Mesendoderm (in vitro differentiated cells): ENCODE measurements around the gene ZNF618.

Source experiments
- DNase-seq: peaks from one replicate; pipeline ENCODE4 v3.0.0; 2013
- H2AK5ac ChIP-seq: 2 replicates; pipeline ENCODE4 v1.6.1; 2013; ENCODE audit warnings: low read length, inconsistent platforms
- H2BK120ac ChIP-seq: 2 replicates; pipeline ENCODE4 v1.6.1; 2013; ENCODE audit warnings: low read depth, mild to moderate bottlenecking, low read length, moderate library complexity, mixed read lengths
- H2BK15ac ChIP-seq: replicated peaks from 2 replicates; pipeline ENCODE4 v1.6.1; 2013; ENCODE audit warnings: low read depth, mild to moderate bottlenecking, moderate library complexity
- H2BK5ac ChIP-seq: 2 replicates; pipeline ENCODE4 v1.6.1; 2013; ENCODE audit warnings: low read length, inconsistent platforms
- H3K18ac ChIP-seq: 2 replicates; pipeline ENCODE4 v1.6.1; 2013; ENCODE audit warnings: mild to moderate bottlenecking, low read length, mixed read lengths
- H3K23ac ChIP-seq: one replicate; pipeline ENCODE4 v1.6.1; 2013; ENCODE audit warnings: low read length
- H3K27ac ChIP-seq: 2 replicates; pipeline ENCODE4 v1.5.1; 2013; ENCODE audit warnings: low read depth, mild to moderate bottlenecking, inconsistent platforms, low read length, moderate library complexity
- H3K27me3 ChIP-seq: 2 replicates; pipeline ENCODE4 v1.6.1; 2013; ENCODE audit warnings: low read length, control low read depth, mild to moderate bottlenecking, inconsistent platforms; ENCODE audit not compliant: insufficient read depth, poor library complexity
- H3K36me3 ChIP-seq: 2 replicates; pipeline ENCODE4 v1.6.1; 2013; ENCODE audit warnings: low read length, inconsistent platforms; ENCODE audit not compliant: control insufficient read depth, insufficient read depth
- H3K4ac ChIP-seq: one replicate; pipeline ENCODE4 v1.6.1; 2013; ENCODE audit warnings: low read depth, mild to moderate bottlenecking, low read length, moderate library complexity
- H3K4me1 ChIP-seq: 2 replicates; pipeline ENCODE4 v1.6.1; 2013; ENCODE audit warnings: low read depth, low read length, inconsistent platforms; ENCODE audit not compliant: control insufficient read depth
- H3K4me2 ChIP-seq: 2 replicates; pipeline ENCODE4 v1.6.1; 2013; ENCODE audit warnings: low read length
- H3K4me3 ChIP-seq: 2 replicates; pipeline ENCODE4 v1.5.1; 2013; ENCODE audit warnings: mild to moderate bottlenecking, low read length
- H3K56ac ChIP-seq: one replicate; pipeline ENCODE4 v1.6.1; 2013; ENCODE audit warnings: low read length
- H3K79me1 ChIP-seq: 2 replicates; pipeline ENCODE4 v1.6.1; 2013; ENCODE audit warnings: low read length, inconsistent platforms
- H3K79me2 ChIP-seq: 2 replicates; pipeline ENCODE4 v1.6.1; 2013; ENCODE audit warnings: mild to moderate bottlenecking, low read length; ENCODE audit not compliant: control insufficient read depth, insufficient read depth
- H3K9ac ChIP-seq: 2 replicates; pipeline ENCODE4 v1.6.1; 2013; ENCODE audit warnings: low read length, inconsistent platforms
- H4K5ac ChIP-seq: one replicate; pipeline ENCODE4 v1.6.1; 2013; ENCODE audit warnings: low read length
- H4K8ac ChIP-seq: one replicate; pipeline ENCODE4 v1.6.1; 2013; ENCODE audit warnings: low read depth, mild to moderate bottlenecking, control low read depth, low read length, moderate library complexity
- WGBS: extraction: QIAGEN DNeasy Blood & Tissue Kit; methylation state at CpG from one replicate; pipeline ENCODE4 v1.1.7; 2013; ENCODE audit warnings: low lambda C conversion rate, missing lambda C conversion rate; ENCODE audit not compliant: insufficient coverage; ENCODE audit errors: extremely low coverage; 5-methylcytosine and 5-hydroxymethylcytosine counted together

Gene ZNF618

DNA sequence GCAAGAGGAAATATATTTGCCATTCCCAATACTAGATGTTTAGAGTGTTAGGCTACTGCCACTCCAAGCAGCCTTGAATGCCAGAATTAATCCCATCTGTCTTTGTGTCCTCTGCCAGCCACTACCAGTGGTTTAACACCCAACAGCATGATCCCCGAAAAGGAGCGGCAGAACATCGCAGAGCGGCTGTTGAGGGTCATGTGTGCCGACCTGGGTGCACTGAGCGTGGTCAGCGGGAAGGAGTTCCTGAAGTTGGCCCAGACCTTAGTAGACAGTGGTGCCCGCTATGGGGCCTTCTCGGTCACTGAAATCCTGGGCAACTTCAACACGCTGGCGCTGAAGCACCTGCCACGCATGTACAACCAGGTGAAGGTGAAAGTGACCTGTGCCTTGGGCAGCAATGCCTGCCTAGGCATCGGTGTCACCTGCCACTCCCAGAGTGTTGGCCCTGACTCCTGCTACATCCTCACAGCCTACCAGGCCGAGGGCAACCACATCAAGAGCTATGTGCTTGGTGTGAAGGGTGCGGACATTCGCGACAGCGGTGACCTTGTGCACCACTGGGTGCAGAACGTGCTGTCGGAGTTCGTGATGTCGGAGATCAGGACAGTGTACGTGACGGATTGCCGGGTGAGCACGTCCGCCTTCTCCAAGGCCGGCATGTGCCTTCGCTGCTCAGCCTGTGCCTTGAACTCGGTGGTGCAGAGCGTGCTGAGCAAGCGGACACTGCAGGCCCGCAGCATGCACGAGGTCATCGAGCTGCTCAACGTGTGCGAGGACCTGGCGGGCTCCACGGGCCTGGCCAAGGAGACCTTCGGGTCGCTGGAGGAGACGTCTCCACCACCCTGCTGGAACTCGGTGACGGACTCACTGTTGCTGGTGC is 172.7 kb downstream of the ZNF618 start:
- H3K56ac ChIP-seq = no peak overlapping the region
- no peak overlapping the region for H3K4ac ChIP-seq
- no peak overlapping the region for H2BK15ac ChIP-seq
- DNase-seq = no peak
- no peak overlapping the region for H3K4me3 ChIP-seq
- H2AK5ac ChIP-seq = no peak overlapping the region
- no CpG with 5 or more reads among the region's 44 CpGs for WGBS
- H2BK5ac ChIP-seq = no peak overlapping the region
- H3K4me1 ChIP-seq = no peaks in the 10 kb centered on the region
- H3K36me3 ChIP-seq = peaks cover 5% of the 10 kb centered on the region
- H3K4me2 ChIP-seq = no peak overlapping the region
- H3K18ac ChIP-seq = no peak overlapping the region
- H3K79me2 ChIP-seq = no peaks in the 10 kb centered on the region
- no peak overlapping the region for H3K23ac ChIP-seq
- no peak overlapping the region for H3K9ac ChIP-seq
- H4K5ac ChIP-seq = no peak overlapping the region
- no peak overlapping the region for H3K27ac ChIP-seq
- no peak overlapping the region for H2BK120ac ChIP-seq
- H3K79me1 ChIP-seq = no peaks in the 10 kb centered on the region
- no peak overlapping the region for H4K8ac ChIP-seq
- no peaks in the 10 kb centered on the region for H3K27me3 ChIP-seq

DNA sequence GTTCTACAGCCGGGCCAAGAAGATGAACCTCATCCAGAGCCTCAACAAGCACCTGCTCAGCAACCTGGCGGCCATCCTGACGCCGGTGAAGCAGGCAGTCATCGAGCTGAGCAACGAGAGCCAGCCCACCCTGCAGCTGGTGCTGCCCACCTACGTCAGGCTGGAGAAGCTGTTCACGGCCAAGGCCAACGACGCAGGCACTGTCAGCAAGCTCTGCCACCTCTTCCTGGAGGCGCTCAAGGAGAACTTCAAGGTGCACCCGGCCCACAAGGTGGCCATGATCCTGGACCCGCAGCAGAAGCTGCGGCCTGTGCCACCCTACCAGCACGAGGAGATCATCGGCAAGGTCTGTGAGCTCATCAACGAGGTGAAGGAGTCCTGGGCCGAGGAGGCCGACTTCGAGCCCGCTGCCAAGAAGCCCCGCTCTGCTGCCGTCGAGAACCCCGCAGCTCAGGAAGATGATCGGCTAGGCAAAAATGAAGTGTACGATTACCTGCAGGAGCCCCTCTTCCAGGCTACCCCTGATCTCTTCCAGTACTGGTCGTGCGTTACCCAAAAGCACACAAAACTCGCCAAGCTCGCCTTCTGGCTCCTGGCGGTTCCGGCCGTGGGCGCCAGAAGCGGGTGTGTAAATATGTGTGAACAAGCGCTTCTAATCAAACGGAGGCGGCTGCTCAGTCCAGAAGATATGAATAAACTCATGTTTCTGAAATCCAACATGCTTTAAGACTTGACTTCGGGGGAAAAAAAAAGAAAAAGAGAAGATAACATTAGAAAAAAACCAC is 173.5 kb downstream of the ZNF618 start:
- Histone ChIP-seq H3K4me2 (no peak overlapping the region), H3K36me3 (peaks cover 5% of the 10 kb centered on the region), H4K8ac (no peak overlapping the region), H3K4me3 (no peak overlapping the region), H2BK120ac (no peak overlapping the region), H3K9ac (no peak overlapping the region), H3K4me1 (no peaks in the 10 kb centered on the region), H2BK15ac (no peak overlapping the region), H3K27me3 (no peaks in the 10 kb centered on the region), H3K27ac (no peak overlapping the region), H3K18ac (no peak overlapping the region), H3K56ac (no peak overlapping the region), H3K4ac (no peak overlapping the region), H3K79me1 (no peaks in the 10 kb centered on the region), H2AK5ac (no peak overlapping the region), H4K5ac (no peak overlapping the region), H2BK5ac (no peak overlapping the region), H3K23ac (no peak overlapping the region), H3K79me2 (no peaks in the 10 kb centered on the region)
- no CpG with 5 or more reads among the region's 40 CpGs for WGBS
- DNase-seq = no peak

- no CpG with 5 or more reads among the region's 11 CpGs for WGBS
- H3K79me2 ChIP-seq = no peaks in the 10 kb centered on the region
Measured at GRCh38 chr9:114050226-114050568, 174.1 kb downstream of the ZNF618 start.

GRCh38 chr9:114050646-114051045 is 174.5 kb downstream of the ZNF618 start:
- no peaks in the 10 kb centered on the region for H3K4me1 ChIP-seq
- no CpG with 5 or more reads among the region's 6 CpGs for WGBS

More at GRCh38 chr9:114050226-114050568, 174.1 kb downstream of the ZNF618 start:
- no peak overlapping the region for H3K56ac ChIP-seq
- H4K5ac ChIP-seq = no peak overlapping the region
- H3K4me3 ChIP-seq = no peak overlapping the region
- no peak overlapping the region for H4K8ac ChIP-seq
- no peaks in the 10 kb centered on the region for H3K79me1 ChIP-seq
- H2BK5ac ChIP-seq = no peak overlapping the region
- no peak overlapping the region for H3K4me2 ChIP-seq
- no peak overlapping the region for H3K23ac ChIP-seq
- no peak for DNase-seq
- no peaks in the 10 kb centered on the region for H3K4me1 ChIP-seq
- peaks cover 5% of the 10 kb centered on the region for H3K36me3 ChIP-seq
- no peak overlapping the region for H3K27ac ChIP-seq
- H3K4ac ChIP-seq = no peak overlapping the region
- H3K9ac ChIP-seq = no peak overlapping the region
- H2AK5ac ChIP-seq = no peak overlapping the region
- no peak overlapping the region for H3K18ac ChIP-seq
- H3K27me3 ChIP-seq = no peaks in the 10 kb centered on the region
- no peak overlapping the region for H2BK15ac ChIP-seq
- no peak overlapping the region for H2BK120ac ChIP-seq

GRCh38 chr9:114051281-114051680 is 175.2 kb downstream of the ZNF618 start:
- DNase-seq = no peak
- Histone ChIP-seq H3K23ac (no peak overlapping the region), H3K4me3 (no peak overlapping the region), H2BK5ac (no peak overlapping the region), H3K4ac (no peak overlapping the region), H2AK5ac (no peak overlapping the region), H4K5ac (no peak overlapping the region), H3K27ac (no peak overlapping the region), H3K79me2 (no peaks in the 10 kb centered on the region), H3K27me3 (no peaks in the 10 kb centered on the region), H3K56ac (no peak overlapping the region), H3K79me1 (no peaks in the 10 kb centered on the region), H3K36me3 (peaks cover 5% of the 10 kb centered on the region), H2BK15ac (no peak overlapping the region), H2BK120ac (no peak overlapping the region), H3K4me1 (no peaks in the 10 kb centered on the region), H3K4me2 (no peak overlapping the region), H3K9ac (no peak overlapping the region), H4K8ac (no peak overlapping the region), H3K18ac (no peak overlapping the region)
- no CpG with 5 or more reads among the region's 15 CpGs for WGBS

More at GRCh38 chr9:114050646-114051045, 174.5 kb downstream of the ZNF618 start:
- no peaks in the 10 kb centered on the region for H3K27me3 ChIP-seq
- no peak overlapping the region for H3K23ac ChIP-seq
- H3K18ac ChIP-seq = no peak overlapping the region
- H3K4me3 ChIP-seq = no peak overlapping the region
- no peak overlapping the region for H2BK15ac ChIP-seq
- no peak overlapping the region for H2BK120ac ChIP-seq
- peaks cover 5% of the 10 kb centered on the region for H3K36me3 ChIP-seq
- H3K9ac ChIP-seq = no peak overlapping the region
- no peak overlapping the region for H3K4ac ChIP-seq
- H3K27ac ChIP-seq = no peak overlapping the region
- no peak overlapping the region for H3K4me2 ChIP-seq
- no peaks in the 10 kb centered on the region for H3K79me2 ChIP-seq
- DNase-seq = no peak
- H3K79me1 ChIP-seq = no peaks in the 10 kb centered on the region
- H2AK5ac ChIP-seq = no peak overlapping the region
- no peak overlapping the region for H4K5ac ChIP-seq
- no peak overlapping the region for H4K8ac ChIP-seq
- no peak overlapping the region for H2BK5ac ChIP-seq
- no peak overlapping the region for H3K56ac ChIP-seq
